SK-N-SH (cell line): ENCODE data around the gene UPF3B.

Experiments
- CHD2 ChIP-seq: fragments of 150-350 bp; IDR thresholded peaks from 2 replicates; pipeline ENCODE4 v1.6.1; 2018; ENCODE audit warnings: low read length; ENCODE audit not compliant: partially characterized antibody
- CTCF ChIP-seq: fragments of 200-600 bp; sonication (generic); IDR thresholded peaks from 2 replicates; pipeline ENCODE4 v1.6.1; 2017; ENCODE audit warnings: antibody characterized with exemption, mild to moderate bottlenecking, moderate library complexity
- EP300 ChIP-seq, 2 experiments: IDR thresholded peaks; 2 replicates each; pipeline versions ENCODE4 v1.4.0 to v1.6.1; 2012; ENCODE audit warnings: borderline replicate concordance in 1 of 2, low read depth in 1 of 2, low read length in 1 of 2
- MAX ChIP-seq: IDR thresholded peaks from 2 replicates; pipeline ENCODE4 v1.4.0; 2012; ENCODE audit warnings: low read depth
- POLR2AphosphoS5 ChIP-seq: IDR thresholded peaks from 2 replicates; pipeline ENCODE4 v1.6.1; 2012; ENCODE audit warnings: low read depth, low read length
- RAD21 ChIP-seq: IDR thresholded peaks from 2 replicates; pipeline ENCODE4 v1.6.1; 2012; ENCODE audit warnings: mild to moderate bottlenecking, low read length
- RCOR1 ChIP-seq: fragments of 150-350 bp; IDR thresholded peaks from 2 replicates; pipeline ENCODE4 v1.6.1; 2017; ENCODE audit warnings: antibody characterized with exemption, low read length
- RFX5 ChIP-seq: IDR thresholded peaks from 2 replicates; pipeline ENCODE4 v1.6.1; 2012; ENCODE audit warnings: mild to moderate bottlenecking, improper control_type of control experiment, low read length
- SMC3 ChIP-seq: IDR thresholded peaks from 2 replicates; pipeline ENCODE4 v1.6.1; 2012; ENCODE audit warnings: low read depth, low read length, improper control_type of control experiment
- TAF1 ChIP-seq: IDR thresholded peaks from 2 replicates; pipeline ENCODE4 v1.6.1; 2012; ENCODE audit warnings: low read depth, mild to moderate bottlenecking, low read length, moderate library complexity, borderline replicate concordance
- USF1 ChIP-seq: IDR thresholded peaks from 2 replicates; pipeline ENCODE4 v1.4.0; 2012; ENCODE audit warnings: low read depth, borderline replicate concordance
- USF2 ChIP-seq: fragments of 150-350 bp; IDR thresholded peaks from 2 replicates; pipeline ENCODE4 v1.6.1; 2017; ENCODE audit warnings: antibody characterized with exemption, low read length, low read depth, borderline replicate concordance

- no peak for TF ChIP-seq USF2
- TF ChIP-seq CTCF = no peak
- no peak for TF ChIP-seq RCOR1
- TF ChIP-seq MAX = peak; percentile 90
- peak; percentile 68 for TF ChIP-seq CHD2
- TF ChIP-seq POLR2AphosphoS5 = peak; percentile 84
- TF ChIP-seq RFX5 = no peak
- TF ChIP-seq TAF1 = peak; percentile 80
- TF ChIP-seq RAD21 = no peak
- 0 out of 2 replicates have a peak, but pooled peaks have one; percentile 4 for TF ChIP-seq USF1
- TF ChIP-seq EP300 (IDR thresholded peaks at IDR 0.05; ENCODE audit: borderline replicate concordance in 1 of 2, low read depth in 1 of 2, low read length in 1 of 2) = no peak
- TF ChIP-seq SMC3 = no peak
These were observed 19.0 kb upstream of the UPF3B start, which contains the start of the genes NDUFA1 and RNF113A for GRCh38 chrX:119871599-119872395.
